Measurements from ENCODE around the gene ADAP2.

GRCh38 chr17:30921544-30922196 is at the start of gene ADAP2:
- TF ChIP-seq, protein P1, sequence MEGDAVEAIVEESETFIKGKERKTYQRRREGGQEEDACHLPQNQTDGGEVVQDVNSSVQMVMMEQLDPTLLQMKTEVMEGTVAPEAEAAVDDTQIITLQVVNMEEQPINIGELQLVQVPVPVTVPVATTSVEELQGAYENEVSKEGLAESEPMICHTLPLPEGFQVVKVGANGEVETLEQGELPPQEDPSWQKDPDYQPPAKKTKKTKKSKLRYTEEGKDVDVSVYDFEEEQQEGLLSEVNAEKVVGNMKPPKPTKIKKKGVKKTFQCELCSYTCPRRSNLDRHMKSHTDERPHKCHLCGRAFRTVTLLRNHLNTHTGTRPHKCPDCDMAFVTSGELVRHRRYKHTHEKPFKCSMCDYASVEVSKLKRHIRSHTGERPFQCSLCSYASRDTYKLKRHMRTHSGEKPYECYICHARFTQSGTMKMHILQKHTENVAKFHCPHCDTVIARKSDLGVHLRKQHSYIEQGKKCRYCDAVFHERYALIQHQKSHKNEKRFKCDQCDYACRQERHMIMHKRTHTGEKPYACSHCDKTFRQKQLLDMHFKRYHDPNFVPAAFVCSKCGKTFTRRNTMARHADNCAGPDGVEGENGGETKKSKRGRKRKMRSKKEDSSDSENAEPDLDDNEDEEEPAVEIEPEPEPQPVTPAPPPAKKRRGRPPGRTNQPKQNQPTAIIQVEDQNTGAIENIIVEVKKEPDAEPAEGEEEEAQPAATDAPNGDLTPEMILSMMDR (IDR thresholded peaks at IDR 0.05) = no peak
- TF ChIP-seq POLR2A (IDR thresholded peaks at IDR 0.05) = peak in 1 of 4 donors; percentile 58
